ENCODE measurements around the gene DDX17.

DDX17 gene

DNA sequence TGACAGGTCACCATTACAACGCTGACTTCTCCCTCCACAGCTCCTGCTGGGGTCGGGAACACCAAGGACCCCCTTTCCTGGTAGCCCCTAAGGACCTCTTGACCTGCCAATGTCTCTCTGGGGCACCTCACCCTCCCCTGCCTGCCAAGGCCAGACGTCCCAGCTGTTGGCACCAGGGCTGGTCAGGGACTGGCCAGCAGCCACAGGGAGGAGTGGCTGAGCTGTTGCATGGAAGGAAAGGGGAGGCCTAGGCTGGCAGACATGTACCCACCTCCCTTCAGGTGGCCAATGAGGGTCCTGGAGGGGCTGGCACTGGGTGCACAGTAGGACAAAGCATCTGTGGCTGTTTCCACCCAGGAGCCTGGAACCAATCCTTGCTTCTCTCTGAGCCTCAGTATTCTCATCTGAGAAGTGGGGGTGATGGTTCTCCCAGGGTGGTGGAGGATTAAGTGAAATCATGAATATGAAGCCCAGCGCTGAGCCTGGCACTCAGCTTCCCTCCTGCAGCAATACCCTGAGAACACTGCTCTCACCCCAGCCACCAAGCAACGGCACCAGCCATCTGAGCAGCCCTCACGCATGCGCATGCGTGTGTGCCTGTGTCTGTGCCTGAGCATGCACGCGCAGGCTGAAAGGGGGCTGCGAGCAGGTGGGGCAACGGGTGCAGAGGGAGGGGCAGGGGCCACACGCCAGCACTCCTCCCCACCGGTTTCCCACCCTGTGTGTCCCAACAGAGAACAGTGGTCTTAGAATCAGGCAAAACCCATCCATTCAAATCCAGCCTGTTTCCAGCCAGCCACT is 57.0 kb downstream of the DDX17 start:
- no peak for DNase-seq

DNA sequence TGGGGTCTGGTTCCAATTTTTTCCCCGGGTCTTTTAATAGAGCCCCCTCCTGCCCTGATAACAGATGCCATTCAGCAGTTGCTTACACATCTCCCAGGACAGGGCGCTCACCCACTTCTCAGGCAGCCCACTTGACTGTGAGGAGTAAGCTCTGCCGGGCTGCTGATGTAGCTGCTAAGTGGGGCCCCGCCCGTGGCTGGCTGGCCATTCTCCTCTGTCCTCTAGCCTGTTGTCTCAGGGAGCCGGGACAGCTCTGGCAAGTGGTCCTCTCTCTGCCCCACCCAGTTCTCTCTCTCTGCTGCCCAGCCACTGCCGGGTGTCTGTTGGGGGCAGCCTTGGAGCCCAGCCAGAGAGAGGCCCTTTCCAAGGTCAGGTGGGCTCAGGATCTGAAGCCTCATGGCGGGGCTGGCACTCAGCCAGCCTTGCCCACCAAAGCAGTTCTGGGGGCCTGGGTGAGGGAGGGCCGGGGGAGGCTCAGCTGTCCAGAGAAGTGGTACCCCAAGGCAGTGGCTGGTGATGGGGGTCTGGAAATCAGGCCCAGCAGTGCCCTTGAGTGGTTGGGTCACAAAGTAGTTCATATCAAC is 60.0 kb downstream of the DDX17 start:
- no peak for DNase-seq

DNA sequence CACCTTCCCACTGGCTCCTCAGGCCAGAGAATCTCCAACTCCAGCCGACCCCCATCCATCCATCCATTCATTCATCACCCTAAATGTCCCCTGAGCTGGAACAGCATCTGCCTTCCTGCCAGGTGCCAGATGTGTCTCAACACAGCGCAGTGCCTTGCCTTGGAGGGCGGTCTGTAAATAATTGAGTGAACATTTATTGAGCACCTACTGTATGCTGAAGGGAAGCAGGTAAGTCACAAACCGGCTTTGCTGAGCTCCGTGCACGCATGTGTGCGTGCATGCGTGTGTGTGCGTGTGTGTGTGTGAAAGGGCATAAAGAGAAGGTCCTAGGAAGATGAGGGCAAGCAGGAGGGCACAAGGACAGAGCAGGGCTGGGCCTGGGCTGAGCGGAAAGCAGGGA is 61.3 kb downstream of the DDX17 start:
- DNase-seq: no peak

DNA sequence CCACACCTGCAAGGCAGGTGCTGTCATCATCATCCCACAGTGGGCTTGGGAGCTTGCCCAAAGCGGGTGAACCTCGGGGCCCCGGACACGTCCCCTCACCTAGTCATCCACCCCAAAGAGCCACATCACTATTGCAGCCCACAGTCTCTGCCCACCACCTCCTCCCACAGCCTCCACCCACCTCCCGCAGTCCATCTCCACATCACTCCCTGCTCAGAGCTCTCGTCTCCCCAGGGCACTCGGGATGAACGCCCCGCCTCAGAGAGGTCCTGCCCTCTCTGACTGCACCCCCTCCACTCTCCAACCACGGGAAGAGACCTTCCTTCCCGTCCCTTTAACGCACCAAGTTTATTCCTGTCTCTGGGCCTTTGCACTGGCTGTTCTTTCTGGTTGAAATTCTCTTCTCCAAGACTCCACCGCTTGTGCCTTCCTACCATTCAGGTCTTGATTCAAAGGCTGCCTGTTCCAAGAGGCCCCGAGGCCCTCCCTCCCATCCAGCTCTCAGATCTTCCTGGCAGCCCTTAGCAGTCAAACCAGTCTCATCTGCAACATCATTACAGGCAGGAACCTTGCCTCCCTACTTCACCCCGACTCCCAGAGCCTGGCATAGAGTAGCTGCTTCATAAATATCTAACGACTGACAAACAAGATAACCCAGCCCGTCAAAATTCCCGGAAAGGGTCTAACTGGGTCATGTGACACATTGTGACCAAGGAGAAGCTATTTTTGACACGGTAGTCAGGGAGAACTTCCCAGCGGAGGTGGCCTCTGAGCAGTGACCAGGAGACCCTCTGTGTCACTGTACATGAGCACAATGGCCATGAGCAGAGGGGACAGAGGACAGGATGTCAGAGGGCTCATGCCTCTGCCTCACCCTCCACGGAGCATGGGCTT is 62.2 kb downstream of the DDX17 start:
- DNase-seq: no peak

DNA sequence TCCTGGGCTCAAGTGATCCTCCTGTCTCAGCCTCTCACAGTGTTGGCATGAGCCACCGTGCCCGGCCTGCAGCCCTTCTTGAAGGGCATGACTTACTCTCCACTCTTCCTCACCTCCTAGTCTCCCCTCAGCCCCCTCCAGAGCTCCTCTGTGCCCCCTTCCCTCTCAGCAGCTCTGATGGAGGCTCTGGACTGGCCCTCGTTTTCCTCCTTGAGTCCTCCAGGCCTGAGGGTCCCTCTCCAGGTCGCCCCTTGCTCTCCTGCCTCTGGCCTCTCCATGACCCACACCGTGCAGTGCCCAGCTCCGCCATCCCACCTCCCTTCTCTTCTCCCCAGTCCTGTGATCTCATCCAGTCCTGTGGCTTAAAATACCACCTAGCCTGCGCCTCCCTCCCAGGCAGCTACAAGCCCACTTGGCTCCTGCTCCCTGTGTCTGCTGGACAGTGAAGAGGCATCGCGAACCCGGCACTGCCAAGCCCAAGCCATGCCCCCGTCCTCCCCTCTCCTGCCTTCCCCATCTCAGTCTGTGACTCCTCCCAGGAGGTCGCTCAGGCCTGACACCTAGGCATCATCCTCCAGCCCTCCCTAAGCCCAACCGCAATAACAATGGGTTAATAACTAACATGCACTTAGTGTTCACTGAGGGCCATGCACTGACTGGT is 63.0 kb downstream of the DDX17 start:
- no peak for DNase-seq

DNA sequence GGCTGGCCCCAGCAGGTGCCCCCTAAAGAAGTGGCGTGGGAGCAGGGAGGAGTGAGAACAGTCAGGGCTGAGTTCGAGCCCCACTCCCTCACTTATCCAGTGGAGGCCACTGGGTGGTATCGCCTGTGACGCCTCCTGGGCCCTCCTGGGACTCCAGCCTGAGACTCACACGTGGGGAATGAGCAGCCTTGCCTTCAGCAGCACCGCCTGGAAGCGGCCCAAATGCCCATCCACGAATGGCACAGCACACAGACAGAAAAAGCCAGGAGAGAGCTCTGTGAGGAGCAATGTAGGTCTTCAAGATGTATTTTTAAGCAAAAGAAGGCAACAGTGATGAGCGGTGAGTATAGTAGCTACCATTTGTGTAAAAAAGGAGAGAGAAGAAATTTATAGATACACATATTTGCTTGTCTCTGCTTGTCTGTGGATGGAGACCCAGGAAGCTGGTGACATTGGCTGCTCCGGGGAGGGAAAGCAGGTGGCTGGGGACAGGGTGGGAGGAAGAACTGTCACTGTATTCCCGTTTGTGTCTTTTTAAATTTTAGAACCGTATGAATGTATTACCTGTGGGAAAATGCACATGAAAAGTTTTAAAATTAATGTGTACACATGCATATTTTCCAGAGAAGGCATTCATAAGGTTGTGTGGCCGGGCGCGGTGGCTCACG is 64.4 kb downstream of the DDX17 start:
- no peak for DNase-seq

DNA sequence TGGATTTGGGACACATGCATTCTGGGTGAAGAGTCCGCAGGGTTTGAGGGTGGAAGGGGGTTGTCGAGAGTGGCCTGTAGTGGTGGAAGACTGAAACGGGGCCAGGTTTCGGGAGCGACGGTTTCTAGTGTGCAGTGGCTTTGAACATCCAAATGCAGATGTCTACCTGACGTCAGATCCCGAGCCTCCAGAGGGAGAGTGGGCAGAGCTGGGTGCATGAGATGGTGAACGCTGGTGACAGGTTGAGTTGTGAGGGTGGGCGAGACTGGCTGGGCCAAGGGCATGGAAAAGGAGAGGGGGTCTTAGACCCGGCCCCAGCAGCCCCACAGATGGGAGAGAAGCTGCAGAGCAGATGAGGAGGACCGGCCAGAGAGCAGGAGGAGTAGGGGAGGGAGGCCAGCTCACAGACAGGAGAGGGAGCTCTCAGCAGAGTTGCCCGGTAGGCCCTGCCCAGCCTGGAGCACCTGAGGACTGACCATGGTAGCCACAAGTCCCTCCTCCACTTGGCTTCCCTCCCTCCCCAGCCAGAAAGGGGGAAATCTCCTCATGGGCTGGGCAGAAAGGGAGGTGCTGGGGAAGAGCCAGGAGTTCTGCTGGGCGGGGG is 65.3 kb downstream of the DDX17 start:
- DNase-seq: no peak

DNA sequence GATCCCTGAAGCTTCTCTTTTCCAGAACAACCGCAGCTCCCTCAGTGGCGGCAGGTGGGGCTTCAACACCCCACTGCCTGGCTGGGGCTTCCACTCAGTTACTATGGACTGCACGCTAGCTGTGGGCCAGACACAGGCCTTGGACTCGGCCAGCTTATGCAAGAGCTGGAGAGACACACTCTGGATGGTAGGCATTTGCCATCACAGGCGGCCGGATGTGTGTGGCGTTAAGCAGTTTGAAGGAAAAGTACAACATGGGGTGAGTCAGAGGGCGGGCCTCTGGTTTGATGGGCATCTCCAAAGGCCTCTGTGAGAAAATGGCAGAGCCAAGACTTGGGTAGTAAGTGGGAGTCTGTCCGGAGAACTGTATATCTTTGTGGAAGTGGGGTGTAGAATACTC is 68.7 kb downstream of the DDX17 start:
- DNase-seq: no peak

DNA sequence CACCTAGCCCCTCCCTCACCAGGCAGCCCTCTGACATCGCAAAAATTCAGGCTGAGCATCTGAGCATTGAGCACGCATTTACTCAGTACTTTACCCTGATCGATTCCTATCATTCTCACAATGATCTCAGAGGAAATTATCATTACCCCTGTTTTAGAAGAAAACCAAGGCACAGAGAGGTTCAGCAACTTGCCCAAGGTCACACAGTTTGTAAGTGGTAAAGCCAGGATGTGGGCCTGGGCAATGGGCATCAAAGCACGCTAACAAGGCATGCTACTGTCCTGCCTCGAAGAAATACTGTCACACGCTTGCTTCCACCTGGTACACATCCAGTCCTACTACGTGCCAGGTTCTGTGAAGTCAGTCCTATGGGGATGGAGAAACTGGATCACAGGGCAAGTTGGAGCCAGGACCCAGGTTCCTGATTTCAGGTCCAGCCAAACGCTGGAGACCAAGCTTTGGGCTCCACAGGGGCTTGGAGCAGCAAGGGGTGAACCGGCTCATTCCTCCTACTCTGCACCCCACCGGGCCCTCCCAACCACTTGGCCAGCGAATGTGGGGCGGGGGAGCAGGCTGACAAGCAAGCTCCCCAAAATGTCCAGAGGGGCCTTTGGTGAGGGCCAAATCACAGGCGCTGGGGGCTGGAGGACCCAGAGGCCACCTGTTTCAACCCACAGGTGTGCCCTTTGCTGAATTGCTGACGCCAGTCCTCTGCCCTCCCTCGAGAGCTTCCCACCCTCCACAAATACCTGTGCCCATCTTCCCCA is 69.3 kb downstream of the DDX17 start:
- DNase-seq: no peak

DNA sequence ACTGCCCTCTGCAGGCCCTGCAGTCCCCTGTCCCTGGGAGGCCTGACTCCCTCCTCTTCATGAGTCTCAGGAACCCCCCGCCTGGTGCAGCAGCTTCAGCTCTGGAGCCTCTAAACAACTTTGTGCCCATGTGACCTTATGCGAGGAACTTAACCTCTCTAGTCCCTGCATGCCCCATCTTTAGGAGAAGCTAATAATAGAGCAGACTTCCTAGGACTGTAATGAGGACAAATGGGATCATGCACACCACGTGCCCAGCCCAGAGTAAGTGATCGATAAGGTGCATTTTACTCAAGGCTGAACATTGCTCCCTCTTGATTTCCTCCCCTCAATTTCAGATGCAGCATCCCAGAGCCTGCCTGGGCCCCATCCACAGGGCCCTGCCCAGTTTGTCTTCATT is 70.1 kb downstream of the DDX17 start:
- DNase-seq: no peak

DNA sequence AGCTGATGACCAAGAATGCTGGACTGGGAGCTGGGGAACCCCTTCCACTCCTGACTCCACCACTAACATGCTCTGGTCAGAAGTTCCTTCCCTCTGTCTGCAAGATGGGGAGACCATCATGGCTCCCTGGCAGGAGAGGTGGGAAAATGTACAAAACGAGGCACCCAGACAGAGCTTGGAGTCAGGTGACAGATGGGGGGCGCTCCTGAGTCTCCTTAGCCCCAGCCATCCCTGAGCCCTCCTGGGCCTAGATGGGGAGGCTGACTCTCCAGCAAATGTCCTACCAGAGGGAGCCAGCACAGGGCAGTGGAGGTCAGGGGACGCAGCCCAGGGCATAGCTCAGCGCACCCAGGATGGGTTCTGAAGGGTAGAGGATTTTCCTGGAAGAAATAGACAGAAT is 71.1 kb downstream of the DDX17 start:
- DNase-seq: no peak

DNA sequence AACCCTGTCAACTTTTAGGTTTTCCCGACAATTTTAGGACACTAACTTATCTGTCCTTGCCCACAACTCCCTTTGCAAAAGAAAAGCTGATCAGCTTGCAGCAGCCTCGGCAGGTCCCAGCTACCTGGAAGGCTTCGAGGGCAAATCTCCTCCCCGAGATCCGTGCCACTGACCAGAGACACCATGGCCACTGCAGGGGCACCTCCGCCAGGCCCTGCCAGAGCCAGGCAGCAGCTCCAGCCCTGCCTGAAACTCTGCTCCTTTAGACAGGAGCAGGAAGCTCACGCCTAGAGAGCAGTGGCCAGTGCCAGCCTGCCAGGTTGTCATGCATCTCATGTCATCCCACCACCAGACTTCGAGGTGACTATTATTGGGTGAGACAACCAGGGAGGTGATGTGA is 72.2 kb downstream of the DDX17 start:
- DNase-seq: no peak

Data from SW 1271 (cell line).